ENCODE data around the gene RIT2.

RIT2 gene

DNA sequence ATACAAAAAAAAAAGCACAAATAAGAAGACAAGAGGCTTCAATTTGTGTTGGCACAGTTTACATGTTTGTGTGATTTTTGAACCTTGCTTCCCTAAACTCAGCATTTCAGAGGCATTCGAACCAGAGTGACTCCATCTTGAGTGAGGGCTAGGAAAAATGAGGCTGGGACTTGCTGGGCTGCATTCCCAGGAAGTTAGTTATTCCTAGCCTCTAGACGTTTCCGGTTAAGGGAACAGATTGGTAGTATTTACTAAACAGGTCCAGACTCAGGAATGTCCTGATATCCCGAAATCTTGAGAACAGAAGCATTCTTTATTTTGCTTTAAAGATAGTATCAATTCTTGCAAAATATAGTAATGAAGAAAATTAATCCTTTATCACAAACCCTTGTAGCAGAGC is 46.7 kb downstream of the RIT2 start:
- H3K36me3 ChIP-seq (replicated peaks): no peaks in the 10 kb centered on the region
- in situ Hi-C loops (cut with MboI; ENCODE audit: low sequenced_read_pairs): no loop called here
- no peak overlapping the region for H3K4me3 ChIP-seq

GRCh38 chr18:43067570-43067969 is 47.9 kb downstream of the RIT2 start:
- H3K4me3 ChIP-seq: no peak overlapping the region
- H3K27me3 ChIP-seq (ENCODE audit: low read depth): no peaks in the 10 kb centered on the region
- DNase-seq (ENCODE audit: low spot score in 2 of 2): peak in 1 of 2 experiments; percentile 6
- H3K4me1 ChIP-seq: no peaks in the 10 kb centered on the region; the same call in 1 of the 2 replicates
- no peaks in the 10 kb centered on the region for H3K9me3 ChIP-seq
- in situ Hi-C loops (cut with MboI; ENCODE audit: low sequenced_read_pairs): no loop called here
- no peaks in the 10 kb centered on the region for H3K36me3 ChIP-seq (replicated peaks)

More for the DNA sequence above, 46.7 kb downstream of the RIT2 start:
- no peaks in the 10 kb centered on the region for H3K9me3 ChIP-seq
- DNase-seq (ENCODE audit: low spot score in 2 of 2): no peak
- H3K4me1 ChIP-seq: no peaks in the 10 kb centered on the region; the same call in 1 of the 2 replicates
- H3K27me3 ChIP-seq (ENCODE audit: low read depth): no peaks in the 10 kb centered on the region

GRCh38 chr18:43061816-43062215 is 53.7 kb downstream of the RIT2 start:
- H3K36me3 ChIP-seq (replicated peaks): no peaks in the 10 kb centered on the region
- in situ Hi-C loops (cut with MboI; ENCODE audit: low sequenced_read_pairs): no loop called here
- H3K9me3 ChIP-seq: no peaks in the 10 kb centered on the region
- no peaks in the 10 kb centered on the region for H3K4me1 ChIP-seq
- H3K27me3 ChIP-seq (ENCODE audit: low read depth): no peaks in the 10 kb centered on the region
- H3K4me3 ChIP-seq: no peak overlapping the region
- DNase-seq (ENCODE audit: low spot score in 2 of 2): no peak

- H3K27me3 ChIP-seq (ENCODE audit: low read depth): no peaks in the 10 kb centered on the region
- no peaks in the 10 kb centered on the region for H3K4me1 ChIP-seq
- no peaks in the 10 kb centered on the region for H3K36me3 ChIP-seq (replicated peaks)
- no peak for DNase-seq (ENCODE audit: low spot score in 2 of 2)
- no peaks in the 10 kb centered on the region for H3K9me3 ChIP-seq
- in situ Hi-C loops (cut with MboI; ENCODE audit: low sequenced_read_pairs): no loop called here
- no peak overlapping the region for H3K4me3 ChIP-seq
Measured at GRCh38 chr18:43061318-43061717, 54.2 kb downstream of the RIT2 start.

- no peak for DNase-seq (ENCODE audit: low spot score in 2 of 2)
- in situ Hi-C loops (cut with MboI; ENCODE audit: low sequenced_read_pairs): no loop called here
- H3K4me3 ChIP-seq: no peak overlapping the region
- H3K4me1 ChIP-seq: no peaks in the 10 kb centered on the region
- H3K36me3 ChIP-seq (replicated peaks): no peaks in the 10 kb centered on the region
- H3K27me3 ChIP-seq (ENCODE audit: low read depth): no peaks in the 10 kb centered on the region
- no peaks in the 10 kb centered on the region for H3K9me3 ChIP-seq
Measured at GRCh38 chr18:43060020-43060419, 55.5 kb downstream of the RIT2 start.

DNA sequence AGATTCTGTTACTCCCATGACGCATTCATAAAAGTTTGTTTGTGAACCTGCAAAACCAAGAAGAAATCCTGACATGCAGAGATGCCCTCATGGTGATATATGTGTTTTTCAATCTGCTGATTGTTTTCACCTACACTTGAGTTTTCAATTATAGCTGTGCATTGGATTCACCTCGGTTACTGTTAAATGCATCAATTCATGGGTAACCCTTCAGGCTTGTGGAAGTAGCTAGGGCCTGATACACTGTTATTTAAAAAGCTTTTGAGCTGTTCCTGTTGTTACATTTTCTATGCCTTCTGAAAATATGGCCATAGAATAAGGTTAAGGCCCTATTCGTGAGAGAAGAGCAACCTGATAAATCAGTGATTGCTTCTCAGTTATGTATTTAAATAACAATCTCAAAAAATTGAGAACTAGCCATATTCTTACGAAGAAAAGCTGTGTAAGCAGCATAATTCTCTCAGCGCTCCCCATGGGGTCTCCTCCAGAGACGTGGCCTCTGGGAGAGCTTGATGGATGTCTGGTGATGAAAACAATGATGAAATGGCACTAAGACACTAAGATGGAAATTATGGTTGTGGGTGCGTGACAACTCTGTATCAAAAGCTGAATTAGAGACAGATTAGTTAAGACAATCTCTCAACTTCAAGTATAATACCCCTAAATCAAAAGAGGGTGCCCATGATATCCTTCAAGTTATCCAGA is 60.5 kb downstream of the RIT2 start:
- in situ Hi-C loops (cut with MboI; ENCODE audit: low sequenced_read_pairs): no loop called here
- H3K4me1 ChIP-seq: no peaks in the 10 kb centered on the region
- no peaks in the 10 kb centered on the region for H3K9me3 ChIP-seq
- no peaks in the 10 kb centered on the region for H3K36me3 ChIP-seq (replicated peaks)
- no peaks in the 10 kb centered on the region for H3K27me3 ChIP-seq (ENCODE audit: low read depth)
- no peak for DNase-seq (ENCODE audit: low spot score in 2 of 2)
- no peak overlapping the region for H3K4me3 ChIP-seq

DNA sequence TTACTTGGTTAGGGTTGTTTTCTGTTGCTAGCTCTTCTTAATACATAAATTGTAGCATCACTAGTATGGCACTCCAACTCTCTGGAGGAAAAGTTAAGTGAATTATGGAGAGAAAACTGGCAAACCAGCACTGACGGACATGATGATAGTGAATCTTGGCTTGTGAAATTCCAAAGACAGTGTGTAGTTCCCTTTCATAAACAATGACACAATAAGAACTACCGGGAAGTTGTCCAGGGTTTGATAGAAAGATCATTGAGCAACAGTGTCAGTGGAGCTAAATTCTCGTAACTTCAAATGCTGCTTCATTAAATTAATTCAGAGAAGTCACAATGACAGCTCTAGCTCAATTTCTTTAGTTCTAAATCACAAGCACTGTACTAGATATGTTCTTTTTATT is 66.5 kb downstream of the RIT2 start:
- no peak for DNase-seq (ENCODE audit: low spot score in 2 of 2)
- in situ Hi-C loops (cut with MboI; ENCODE audit: low sequenced_read_pairs): no loop called here
- no peak overlapping the region for H3K4me3 ChIP-seq
- H3K9me3 ChIP-seq: no peaks in the 10 kb centered on the region
- no peaks in the 10 kb centered on the region for H3K27me3 ChIP-seq (ENCODE audit: low read depth)
- no peaks in the 10 kb centered on the region for H3K4me1 ChIP-seq
- no peaks in the 10 kb centered on the region for H3K36me3 ChIP-seq (replicated peaks)

DNA sequence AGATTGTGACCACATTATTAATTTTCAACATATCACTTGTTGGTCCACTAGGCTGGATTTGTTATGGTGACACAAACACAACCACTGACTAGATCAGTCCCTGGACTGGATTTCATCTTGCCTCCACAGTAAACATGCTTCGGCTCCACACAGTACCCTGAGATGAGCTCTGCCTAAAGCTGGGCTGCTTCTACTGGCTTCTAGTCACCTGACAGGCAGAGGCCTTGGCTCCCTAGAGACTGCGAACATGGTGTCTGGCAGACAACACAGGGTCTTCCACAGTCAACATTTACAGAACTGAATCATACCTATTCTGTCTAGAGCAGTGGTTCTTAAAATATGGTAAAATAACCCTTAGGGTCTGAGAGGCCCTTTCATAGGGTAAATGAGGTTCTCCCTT is 69.2 kb downstream of the RIT2 start:
- Histone ChIP-seq H3K36me3 (replicated peaks) (no peaks in the 10 kb centered on the region), H3K4me1 (no peaks in the 10 kb centered on the region), H3K27me3 (ENCODE audit: low read depth) (no peaks in the 10 kb centered on the region), H3K9me3 (no peaks in the 10 kb centered on the region), H3K4me3 (no peak overlapping the region)
- in situ Hi-C loops (cut with MboI; ENCODE audit: low sequenced_read_pairs): no loop called here
- no peak for DNase-seq (ENCODE audit: low spot score in 2 of 2)

GRCh38 chr18:43043626-43044025 is 71.9 kb downstream of the RIT2 start:
- Histone ChIP-seq H3K36me3 (replicated peaks) (no peaks in the 10 kb centered on the region), H3K4me1 (no peaks in the 10 kb centered on the region), H3K27me3 (ENCODE audit: low read depth) (no peaks in the 10 kb centered on the region), H3K4me3 (no peak overlapping the region), H3K9me3 (no peaks in the 10 kb centered on the region)
- DNase-seq (ENCODE audit: low spot score in 2 of 2): no peak
- in situ Hi-C loops (cut with MboI; ENCODE audit: low sequenced_read_pairs): no loop called here

GRCh38 chr18:43040281-43040680 is 75.2 kb downstream of the RIT2 start:
- Histone ChIP-seq H3K27me3 (ENCODE audit: low read depth) (no peaks in the 10 kb centered on the region), H3K4me1 (no peaks in the 10 kb centered on the region)
- in situ Hi-C loops (cut with MboI; ENCODE audit: low sequenced_read_pairs): no loop called here

GRCh38 chr18:43034683-43035500 is 80.6 kb downstream of the RIT2 start:
- H3K27me3 ChIP-seq (ENCODE audit: low read depth): no peaks in the 10 kb centered on the region
- H3K4me1 ChIP-seq: peaks cover 8% of the 10 kb centered on the region
- no peaks in the 10 kb centered on the region for H3K36me3 ChIP-seq (replicated peaks)
- peak in 1 of 2 experiments; percentile 42 for DNase-seq (ENCODE audit: low spot score in 2 of 2)
- in situ Hi-C loops (cut with MboI; ENCODE audit: low sequenced_read_pairs): no loop called here
- no peak overlapping the region for H3K4me3 ChIP-seq
- no peaks in the 10 kb centered on the region for H3K9me3 ChIP-seq

More at GRCh38 chr18:43040281-43040680, 75.2 kb downstream of the RIT2 start:
- H3K9me3 ChIP-seq: no peaks in the 10 kb centered on the region
- DNase-seq (ENCODE audit: low spot score in 2 of 2): no peak
- no peak overlapping the region for H3K4me3 ChIP-seq
- no peaks in the 10 kb centered on the region for H3K36me3 ChIP-seq (replicated peaks)

DNA sequence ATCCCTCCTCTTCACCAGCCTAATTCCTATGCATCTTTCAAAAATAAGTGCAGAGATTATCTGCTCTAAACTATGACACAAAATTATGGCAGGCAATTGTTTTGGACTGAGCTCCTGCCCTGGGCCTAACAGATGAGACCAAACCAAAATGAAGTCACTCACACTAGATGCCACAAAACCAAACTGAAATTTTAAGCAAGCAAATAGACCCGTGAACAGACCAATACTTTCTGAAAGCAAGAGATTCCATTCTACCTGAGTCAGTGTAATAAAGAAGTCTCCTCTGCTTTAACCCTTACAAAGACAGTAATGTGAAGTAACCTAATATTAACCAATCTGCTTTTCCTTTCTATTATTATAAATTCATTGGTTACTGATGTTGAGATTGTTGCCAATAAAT is 84.3 kb downstream of the RIT2 start:
- no peaks in the 10 kb centered on the region for H3K9me3 ChIP-seq
- H3K4me3 ChIP-seq: no peak overlapping the region
- H3K4me1 ChIP-seq: peaks cover 8% of the 10 kb centered on the region
- in situ Hi-C loops (cut with MboI; ENCODE audit: low sequenced_read_pairs): no loop called here
- H3K36me3 ChIP-seq (replicated peaks): no peaks in the 10 kb centered on the region
- H3K27me3 ChIP-seq (ENCODE audit: low read depth): no peaks in the 10 kb centered on the region
- DNase-seq (ENCODE audit: low spot score in 2 of 2): no peak

- Histone ChIP-seq H3K9me3 (no peaks in the 10 kb centered on the region), H3K36me3 (replicated peaks) (no peaks in the 10 kb centered on the region), H3K27me3 (ENCODE audit: low read depth) (no peaks in the 10 kb centered on the region), H3K4me1 (no peaks in the 10 kb centered on the region; the same call in 1 of the 2 replicates), H3K4me3 (no peak overlapping the region)
- in situ Hi-C loops (cut with MboI; ENCODE audit: low sequenced_read_pairs): no loop called here
- DNase-seq (ENCODE audit: low spot score in 2 of 2): no peak
Measured at GRCh38 chr18:43029414-43029813, 86.1 kb downstream of the RIT2 start.

DNA sequence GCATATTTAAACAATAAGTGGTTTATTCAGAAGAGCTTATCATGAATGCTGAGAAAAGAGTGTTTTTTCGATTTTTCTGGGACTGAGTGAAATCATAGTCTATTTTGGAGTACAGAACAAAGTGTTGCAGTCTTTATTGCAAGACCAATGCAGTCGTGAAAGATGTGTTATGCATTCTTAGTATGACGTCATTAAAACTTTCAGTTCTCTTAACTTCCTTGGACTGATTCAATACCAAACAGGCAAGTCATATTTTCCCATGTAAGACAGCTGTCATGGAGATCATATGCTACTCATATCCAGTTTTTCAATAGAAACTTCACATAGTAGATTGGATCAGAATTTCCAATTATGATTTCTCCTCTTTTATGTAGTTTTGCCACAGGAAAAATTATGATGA is 92.6 kb downstream of the RIT2 start:
- H3K4me3 ChIP-seq: no peak overlapping the region
- H3K4me1 ChIP-seq: no peaks in the 10 kb centered on the region
- no peaks in the 10 kb centered on the region for H3K9me3 ChIP-seq
- H3K27me3 ChIP-seq (ENCODE audit: low read depth): no peaks in the 10 kb centered on the region
- in situ Hi-C loops (cut with MboI; ENCODE audit: low sequenced_read_pairs): no loop called here
- no peaks in the 10 kb centered on the region for H3K36me3 ChIP-seq (replicated peaks)
- DNase-seq (ENCODE audit: low spot score in 2 of 2): no peak
